ENCODE results near the gene CACNA1G.

CACNA1G gene

GRCh38 chr17:50588391-50589049 lies 28.0 kb downstream of the CACNA1G start:
- Histone ChIP-seq H3K27ac (no peak overlapping the region), H3K4me1 (peaks cover 0 to 36% (median 20%) of the 10 kb centered on the region in 4 donors), H3K27me3 (peaks cover 0 to 2% of the 10 kb centered on the region in 2 donors), H3K4me3 (no peak overlapping the region), H3K9me3 (no peaks in the 10 kb centered on the region), H3K36me3 (no peaks in the 10 kb centered on the region)
- intact Hi-C loops (cut with DNase I; ENCODE audit: low total_unique reads) = no loop called here
- TF ChIP-seq CTCF (IDR thresholded peaks at IDR 0.05) = no peak
- DNase-seq = no peak

- H3K4me1 ChIP-seq = peaks cover 0 to 36% (median 20%) of the 10 kb centered on the region in 4 donors
- H3K27me3 ChIP-seq = no peaks in the 10 kb centered on the region
- H3K9me3 ChIP-seq = no peaks in the 10 kb centered on the region
- H3K4me3 ChIP-seq = no peak overlapping the region
- no peak for TF ChIP-seq CTCF (IDR thresholded peaks at IDR 0.05)
- H3K27ac ChIP-seq = no peak overlapping the region
- intact Hi-C loops (cut with DNase I; ENCODE audit: low total_unique reads) = no loop called here
- DNase-seq = no peak
- no peaks in the 10 kb centered on the region for H3K36me3 ChIP-seq
These were observed 28.7 kb downstream of the CACNA1G start for GRCh38 chr17:50589095-50589705.

GRCh38 chr17:50590946-50591737 lies 30.6 kb downstream of the CACNA1G start:
- Histone ChIP-seq H3K27me3 (no peaks in the 10 kb centered on the region), H3K27ac (no peak overlapping the region), H3K4me1 (peaks cover 0 to 36% (median 20%) of the 10 kb centered on the region in 4 donors), H3K36me3 (no peaks in the 10 kb centered on the region), H3K4me3 (no peak overlapping the region), H3K9me3 (no peaks in the 10 kb centered on the region)
- intact Hi-C loops (cut with DNase I; ENCODE audit: low total_unique reads) = no loop called here
- no peak for TF ChIP-seq CTCF (IDR thresholded peaks at IDR 0.05)
- DNase-seq = no peak

GRCh38 chr17:50593321-50593720 lies 32.8 kb downstream of the CACNA1G start:
- Histone ChIP-seq H3K9me3 (no peaks in the 10 kb centered on the region), H3K4me1 (peaks cover 0 to 36% (median 20%) of the 10 kb centered on the region in 4 donors), H3K4me3 (no peak overlapping the region), H3K36me3 (no peaks in the 10 kb centered on the region), H3K27me3 (no peaks in the 10 kb centered on the region), H3K27ac (no peak overlapping the region)
- intact Hi-C loops (cut with DNase I; ENCODE audit: low total_unique reads) = no loop called here
- no peak for TF ChIP-seq CTCF (IDR thresholded peaks at IDR 0.05)
- no peak for DNase-seq

DNA sequence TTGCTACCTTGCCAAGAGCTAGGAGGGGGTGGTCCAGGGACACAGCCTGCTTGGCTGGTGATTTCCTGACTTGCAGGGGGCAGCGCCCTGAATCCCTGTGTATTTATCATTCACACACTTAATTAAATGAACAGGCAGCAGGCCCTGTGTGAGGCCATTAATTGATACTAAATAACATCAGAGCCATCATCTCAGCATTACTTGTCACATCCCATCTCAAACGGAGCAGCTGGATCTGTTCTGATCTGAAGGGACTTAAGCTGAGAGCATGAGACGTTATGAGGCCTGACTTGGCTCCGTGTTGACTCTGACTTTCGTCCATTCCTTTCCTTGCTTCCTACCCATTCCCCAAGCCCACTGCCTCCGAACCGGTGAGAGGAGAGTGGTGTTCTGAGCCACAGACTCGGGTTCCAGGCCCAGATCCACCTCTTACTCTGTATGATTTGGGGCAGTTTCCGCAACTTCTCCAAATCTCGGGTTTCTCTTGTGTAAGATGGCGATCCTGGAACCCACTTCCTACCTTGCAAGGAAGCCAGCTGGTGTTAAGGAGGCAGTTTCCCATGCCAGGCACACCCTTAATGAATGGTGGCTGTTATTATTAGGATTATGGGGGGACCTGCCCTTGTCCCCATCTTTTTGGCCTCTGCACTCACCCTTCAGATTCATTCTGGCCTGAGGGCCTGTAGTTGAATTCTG lies 33.8 kb downstream of the CACNA1G start:
- H3K36me3 ChIP-seq = no peaks in the 10 kb centered on the region
- H3K4me1 ChIP-seq = peaks cover 0 to 27% (median 11%) of the 10 kb centered on the region in 4 donors
- intact Hi-C loops (cut with DNase I; ENCODE audit: low total_unique reads) = no loop called here
- no peak for DNase-seq
- no peaks in the 10 kb centered on the region for H3K27me3 ChIP-seq
- no peak overlapping the region for H3K27ac ChIP-seq
- TF ChIP-seq CTCF (IDR thresholded peaks at IDR 0.05) = no peak
- H3K9me3 ChIP-seq = no peaks in the 10 kb centered on the region
- no peak overlapping the region for H3K4me3 ChIP-seq

Data from tibial artery (tissue), 4 donors.